GM23338 (cell line): ENCODE results near the gene PHC1. TPM values are rescaled to one million over a fixed set of nuclear protein-coding genes. Genes with fewer than 3 reads are reported as not detected.
"Not testable (repeated sequence)": the region's sequence is repeated elsewhere in the genome, so short reads cannot be mapped to it uniquely, and the experiment has no call there.

ENCODE experiments used
- ATAC-seq: fragments of 200-7000 bp; cut with Tn5 transposase; 3 replicates; pipeline ENCODE4 v1.9.1; 2020
- DNase-seq: peaks from one replicate; pipeline ENCODE4 v3.0.0-alpha.2; 2015; ENCODE audit warnings: low spot score
- H2AFZ ChIP-seq: fragments of 200-600 bp; sonication (generic); 2 replicates; pipeline ENCODE4 v1.8.0; 2016; ENCODE audit warnings: antibody characterized with exemption, mild to moderate bottlenecking, moderate library complexity
- H3F3A ChIP-seq: fragments of 200-600 bp; sonication (generic); replicated peaks from 2 replicates; pipeline ENCODE4 v1.8.0; 2017; ENCODE audit warnings: antibody characterized with exemption, mixed run types, low read depth
- H3K27ac ChIP-seq: fragments of 200-600 bp; sonication (generic); 2 replicates; pipeline ENCODE4 v1.6.1; 2016; ENCODE audit warnings: low read depth
- H3K27me3 ChIP-seq: fragments of 200-600 bp; sonication (generic); 2 replicates; pipeline ENCODE4 v1.8.0; 2016; ENCODE audit warnings: mild to moderate bottlenecking, mixed run types, moderate library complexity; ENCODE audit not compliant: insufficient read depth
- H3K36me3 ChIP-seq: fragments of 200-600 bp; sonication (generic); 2 replicates; pipeline ENCODE4 v1.8.0; 2016; ENCODE audit warnings: mild to moderate bottlenecking; ENCODE audit not compliant: insufficient read depth
- H3K4me1 ChIP-seq: fragments of 200-600 bp; sonication (generic); 2 replicates; pipeline ENCODE4 v1.8.0; 2016; ENCODE audit warnings: mild to moderate bottlenecking, moderate library complexity; ENCODE audit not compliant: insufficient read depth
- H3K4me2 ChIP-seq: fragments of 200-600 bp; sonication (generic); 2 replicates; pipeline ENCODE4 v1.7.1; 2017; ENCODE audit warnings: mixed run types
- H3K4me3 ChIP-seq: fragments of 200-600 bp; sonication (generic); 2 replicates; pipeline ENCODE4 v1.6.1; 2016; ENCODE audit warnings: mixed run types
- H3K79me2 ChIP-seq: fragments of 200-600 bp; sonication (generic); replicated peaks from 2 replicates; pipeline ENCODE4 v1.8.0; 2017; ENCODE audit warnings: mild to moderate bottlenecking; ENCODE audit not compliant: insufficient read depth
- H3K9me2 ChIP-seq: fragments of 200-600 bp; sonication (generic); 2 replicates; pipeline ENCODE4 v1.8.0; 2017; ENCODE audit not compliant: insufficient read depth
- H4K20me1 ChIP-seq: fragments of 200-600 bp; sonication (generic); replicated peaks from 2 replicates; pipeline ENCODE4 v1.8.0; 2017; ENCODE audit warnings: mild to moderate bottlenecking; ENCODE audit not compliant: insufficient read depth
- H3K27ac Mint-ChIP-seq: 2 replicates; pipeline ENCODE4 v1.8.0; 2020; ENCODE audit warnings: inconsistent platforms, mild to moderate bottlenecking, moderate library complexity, mixed read lengths
- H3K27me3 Mint-ChIP-seq: 3 replicates; pipeline ENCODE4 v1.8.0; 2022; ENCODE audit warnings: low read depth, mild to moderate bottlenecking, moderate library complexity, mixed read lengths, inconsistent platforms; ENCODE audit not compliant: insufficient read depth, poor library complexity
- H3K36me3 Mint-ChIP-seq: 3 replicates; pipeline ENCODE4 v1.8.0; 2021; ENCODE audit warnings: low read depth, mild to moderate bottlenecking, inconsistent platforms, moderate library complexity, mixed read lengths
- H3K4me1 Mint-ChIP-seq: 3 replicates; pipeline ENCODE4 v1.8.0; 2020; ENCODE audit warnings: mild to moderate bottlenecking, inconsistent platforms, mixed read lengths
- H3K4me3 Mint-ChIP-seq: 3 replicates; pipeline ENCODE4 v1.8.0; 2021; ENCODE audit warnings: moderate library complexity, mild to moderate bottlenecking, inconsistent platforms, mixed read lengths
- H3K9me3 Mint-ChIP-seq: 3 replicates; pipeline ENCODE4 v1.8.0; 2020; ENCODE audit warnings: moderate library complexity, mild to moderate bottlenecking, inconsistent platforms, mixed read lengths
- POLR2AphosphoS5 ChIP-seq: IDR thresholded peaks from 2 replicates; pipeline ENCODE4 v1.6.1; 2016; ENCODE audit warnings: antibody characterized with exemption, low read depth
- polyA plus RNA-seq: library from polyadenylated mRNA; unstranded; fragments of >200 nt; fragmentation: Nextera tagmentation; extraction: Ambion mirVana; gene quantifications from 2 replicates; pipeline ENCODE4 v1.2.1, GENCODE V29; 2016
- total RNA-seq: library from RNA; depleted of rRNA; stranded (reverse); fragments of >200 nt; shearing (Covaris generic); gene quantifications from 2 replicates; pipeline ENCODE4 v1.2.3, GENCODE V29; 2014
- TF ChIP-seq, protein P1 (sequence below), 2 experiments: fragments of 200-600 bp in 1 of 2; sonication (generic) in 1 of 2; conservative IDR thresholded peaks; 2 replicates each; pipeline versions ENCODE4 v1.5.1 to v1.6.1; 2016 to 2017; ENCODE audit warnings: antibody characterized with exemption in 2 of 2, low read depth in 2 of 2, mild to moderate bottlenecking in 2 of 2, moderate library complexity in 1 of 2

The PHC1 gene
- total and polyA plus RNA-seq, 2 experiments from 2014 or later = 303 to 1,069 TPM

DNA sequence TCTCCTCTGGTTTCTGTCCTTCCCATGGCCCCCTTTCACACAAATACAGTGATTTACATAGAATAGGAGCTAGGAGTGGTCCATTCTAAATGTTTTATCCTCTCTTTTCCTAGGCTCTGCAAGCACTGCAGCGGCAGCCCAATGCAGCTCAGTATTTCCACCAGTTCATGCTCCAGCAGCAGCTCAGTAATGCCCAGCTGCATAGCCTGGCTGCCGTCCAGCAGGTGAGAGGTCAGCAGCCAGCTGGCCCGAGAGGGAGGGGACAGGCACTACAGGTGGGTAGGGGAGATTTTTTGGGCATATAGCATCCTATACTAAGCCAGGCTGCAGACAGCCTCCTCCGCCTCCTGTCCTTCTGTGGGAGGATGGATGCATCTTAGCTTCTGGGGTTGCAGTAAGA lies 5.3 kb downstream of the PHC1 start:
- Mint-ChIP-seq H3K4me3 (peak overlapping the region; percentile 49; the same call in 2 of the 3 replicates), H3K27ac (peak overlapping the region; percentile 90), H3K4me1 (peaks cover 37% of the 10 kb centered on the region), H3K36me3 (peaks cover 18% of the 10 kb centered on the region)
- H3K4me1 ChIP-seq = peaks cover 39% of the 10 kb centered on the region
- H3K9me3 Mint-ChIP-seq, H3K27me3 Mint-ChIP-seq, ATAC-seq, DNase-seq, H3K4me3 ChIP-seq, H2AFZ ChIP-seq, H3K27me3 ChIP-seq, H3K9me2 ChIP-seq, H3K4me2 ChIP-seq: not testable (repeated sequence)
- peaks cover 86% of the 10 kb centered on the region for H4K20me1 ChIP-seq
- H3K36me3 ChIP-seq = peaks cover 86% of the 10 kb centered on the region
- peak overlapping the region; percentile 39 for H3K27ac ChIP-seq
- peaks cover 28% of the 10 kb centered on the region for H3F3A ChIP-seq
- H3K79me2 ChIP-seq = peaks cover 100% of the 10 kb centered on the region

DNA sequence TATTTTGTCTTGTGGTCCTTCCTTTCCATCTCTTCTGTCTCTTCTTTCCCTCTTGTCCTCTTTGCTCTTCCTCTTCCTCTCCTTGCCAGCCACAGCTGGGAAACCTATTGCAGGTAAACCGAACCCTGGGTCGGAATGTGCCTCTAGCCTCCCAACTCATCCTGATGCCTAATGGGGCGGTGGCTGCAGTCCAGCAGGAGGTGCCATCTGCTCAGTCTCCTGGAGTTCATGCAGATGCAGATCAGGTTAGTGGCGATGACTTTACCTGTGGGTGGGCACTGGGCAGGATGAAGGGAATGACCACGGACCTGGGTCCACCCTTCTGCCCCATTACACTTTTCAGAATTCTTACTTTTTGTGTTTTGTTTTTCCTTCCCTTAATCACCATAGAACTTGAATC lies 8.2 kb downstream of the PHC1 start:
- Histone ChIP-seq H3K4me2 (no peak overlapping the region), H3K36me3 (peaks cover 100% of the 10 kb centered on the region), H3K9me2 (no peaks in the 10 kb centered on the region), H3K27me3 (no peaks in the 10 kb centered on the region), H2AFZ (no peak overlapping the region), H3K4me1 (peaks cover 32% of the 10 kb centered on the region), H4K20me1 (peaks cover 94% of the 10 kb centered on the region), H3F3A (peaks cover 46% of the 10 kb centered on the region), H3K79me2 (peaks cover 100% of the 10 kb centered on the region), H3K27ac (peak overlapping the region; percentile 52; the same call in 1 of the 2 replicates), H3K4me3 (no peak overlapping the region)
- H3K27ac Mint-ChIP-seq = peak overlapping the region; percentile 31; the same call in 1 of the 2 replicates
- TF ChIP-seq, protein P1, sequence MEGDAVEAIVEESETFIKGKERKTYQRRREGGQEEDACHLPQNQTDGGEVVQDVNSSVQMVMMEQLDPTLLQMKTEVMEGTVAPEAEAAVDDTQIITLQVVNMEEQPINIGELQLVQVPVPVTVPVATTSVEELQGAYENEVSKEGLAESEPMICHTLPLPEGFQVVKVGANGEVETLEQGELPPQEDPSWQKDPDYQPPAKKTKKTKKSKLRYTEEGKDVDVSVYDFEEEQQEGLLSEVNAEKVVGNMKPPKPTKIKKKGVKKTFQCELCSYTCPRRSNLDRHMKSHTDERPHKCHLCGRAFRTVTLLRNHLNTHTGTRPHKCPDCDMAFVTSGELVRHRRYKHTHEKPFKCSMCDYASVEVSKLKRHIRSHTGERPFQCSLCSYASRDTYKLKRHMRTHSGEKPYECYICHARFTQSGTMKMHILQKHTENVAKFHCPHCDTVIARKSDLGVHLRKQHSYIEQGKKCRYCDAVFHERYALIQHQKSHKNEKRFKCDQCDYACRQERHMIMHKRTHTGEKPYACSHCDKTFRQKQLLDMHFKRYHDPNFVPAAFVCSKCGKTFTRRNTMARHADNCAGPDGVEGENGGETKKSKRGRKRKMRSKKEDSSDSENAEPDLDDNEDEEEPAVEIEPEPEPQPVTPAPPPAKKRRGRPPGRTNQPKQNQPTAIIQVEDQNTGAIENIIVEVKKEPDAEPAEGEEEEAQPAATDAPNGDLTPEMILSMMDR (conservative IDR thresholded peaks at IDR 0.05; ENCODE audit: low read depth in 2 of 2) = peak; percentile 21 to 38; a peak in 2 of 4 replicates
- no peak for TF ChIP-seq POLR2AphosphoS5
- DNase-seq (peak; percentile 11), ATAC-seq (peak; percentile 50)
- H3K36me3 Mint-ChIP-seq = peaks cover 18% of the 10 kb centered on the region
- peak overlapping the region; percentile 9; the same call in 1 of the 3 replicates for H3K4me3 Mint-ChIP-seq
- H3K27me3 Mint-ChIP-seq = peaks cover 7% of the 10 kb centered on the region
- H3K9me3 Mint-ChIP-seq = no peaks in the 10 kb centered on the region
- peaks cover 37% of the 10 kb centered on the region for H3K4me1 Mint-ChIP-seq

DNA sequence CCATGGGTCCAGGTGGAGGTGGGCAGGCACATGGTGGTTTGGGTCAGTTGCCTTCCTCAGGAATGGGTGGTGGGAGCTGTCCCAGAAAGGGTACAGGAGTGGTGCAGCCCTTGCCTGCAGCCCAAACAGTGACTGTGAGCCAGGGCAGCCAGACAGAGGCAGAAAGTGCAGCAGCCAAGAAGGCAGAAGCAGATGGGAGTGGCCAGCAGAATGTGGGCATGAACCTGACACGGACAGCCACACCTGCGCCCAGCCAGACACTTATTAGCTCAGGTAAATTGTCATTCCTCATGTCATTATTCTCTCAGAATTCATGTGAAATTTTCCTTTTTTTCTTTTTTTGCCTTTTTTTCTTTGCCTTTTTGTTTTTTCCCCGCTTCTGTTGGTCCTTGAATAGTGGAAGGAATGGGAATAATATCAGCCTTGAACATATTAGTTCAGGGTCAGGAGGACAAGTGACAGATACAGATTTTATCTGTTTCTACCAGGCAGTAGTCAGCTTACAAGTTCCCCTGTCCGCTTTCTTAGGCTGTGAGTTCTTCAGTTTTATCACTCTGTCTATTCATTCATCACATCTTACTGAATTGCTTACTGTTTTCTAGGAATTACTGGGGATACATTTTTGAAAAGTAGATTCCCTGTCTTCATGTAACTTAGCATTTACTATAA lies 16.5 kb downstream of the PHC1 start:
- H3K27me3 Mint-ChIP-seq, H3K9me3 Mint-ChIP-seq, DNase-seq, H3K4me2 ChIP-seq, ATAC-seq, H3K4me3 Mint-ChIP-seq, H3K4me1 Mint-ChIP-seq, H3K9me2 ChIP-seq, H3K4me3 ChIP-seq, H3K27me3 ChIP-seq, H2AFZ ChIP-seq, H3K4me1 ChIP-seq: not testable (repeated sequence)
- H3F3A ChIP-seq = peaks cover 56% of the 10 kb centered on the region
- H3K27ac Mint-ChIP-seq = peak overlapping the region; percentile 82
- peaks cover 79% of the 10 kb centered on the region for H4K20me1 ChIP-seq
- peaks cover 86% of the 10 kb centered on the region for H3K79me2 ChIP-seq
- H3K36me3 Mint-ChIP-seq = peaks cover 69% of the 10 kb centered on the region
- H3K27ac ChIP-seq = 0 out of 2 replicates have a peak overlapping the region, but pooled peaks have one; percentile 69
- peaks cover 93% of the 10 kb centered on the region for H3K36me3 ChIP-seq

DNA sequence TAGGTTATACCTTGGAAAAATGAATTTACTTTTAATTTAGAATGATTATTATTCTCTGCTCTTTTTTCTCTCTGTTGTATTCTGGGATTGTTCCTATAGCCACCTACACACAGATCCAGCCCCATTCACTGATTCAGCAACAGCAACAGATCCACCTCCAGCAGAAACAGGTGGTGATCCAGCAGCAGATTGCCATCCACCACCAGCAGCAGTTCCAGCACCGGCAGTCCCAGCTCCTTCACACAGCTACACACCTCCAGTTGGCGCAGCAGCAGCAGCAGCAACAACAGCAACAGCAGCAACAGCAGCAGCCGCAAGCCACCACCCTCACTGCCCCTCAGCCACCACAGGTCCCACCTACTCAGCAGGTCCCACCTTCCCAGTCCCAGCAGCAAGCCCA lies 18.2 kb downstream of the PHC1 start:
- H4K20me1 ChIP-seq = peaks cover 79% of the 10 kb centered on the region
- H3F3A ChIP-seq = peaks cover 63% of the 10 kb centered on the region
- H3K4me2 ChIP-seq, H3K27me3 Mint-ChIP-seq, ATAC-seq, H3K9me3 Mint-ChIP-seq, H3K9me2 ChIP-seq, H3K4me3 Mint-ChIP-seq, DNase-seq, H2AFZ ChIP-seq, H3K4me1 Mint-ChIP-seq, H3K4me1 ChIP-seq, H3K4me3 ChIP-seq, H3K27me3 ChIP-seq: not testable (repeated sequence)
- 0 out of 2 replicates have a peak overlapping the region, but pooled peaks have one; percentile 52 for H3K27ac ChIP-seq
- peak overlapping the region; percentile 32; the same call in 1 of the 2 replicates for H3K27ac Mint-ChIP-seq
- peaks cover 93% of the 10 kb centered on the region for H3K36me3 ChIP-seq
- H3K36me3 Mint-ChIP-seq = peaks cover 86% of the 10 kb centered on the region
- H3K79me2 ChIP-seq = peaks cover 86% of the 10 kb centered on the region

DNA sequence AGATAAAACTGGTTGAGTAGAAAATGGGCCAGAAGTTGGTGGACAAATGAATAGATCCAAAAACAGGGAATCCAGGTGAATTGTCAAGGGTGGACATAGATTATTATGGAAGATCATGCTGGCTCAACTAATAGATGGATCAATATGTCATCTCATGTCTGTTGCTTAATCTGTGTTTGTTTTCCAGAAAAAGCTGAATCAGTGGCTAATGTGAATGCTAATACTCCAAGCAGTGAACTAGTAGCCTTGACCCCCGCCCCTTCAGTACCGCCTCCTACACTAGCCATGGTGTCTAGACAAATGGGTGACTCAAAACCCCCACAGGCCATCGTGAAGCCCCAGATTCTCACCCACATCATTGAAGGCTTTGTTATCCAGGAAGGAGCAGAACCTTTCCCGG lies 19.8 kb downstream of the PHC1 start:
- not testable (repeated sequence) for DNase-seq, H3K4me3 Mint-ChIP-seq, H3K9me2 ChIP-seq, H3K9me3 Mint-ChIP-seq, H3K27me3 ChIP-seq, H3K4me2 ChIP-seq, H3K4me1 Mint-ChIP-seq, H3K4me3 ChIP-seq, ATAC-seq, H2AFZ ChIP-seq, H3K27me3 Mint-ChIP-seq, H3K4me1 ChIP-seq
- Histone ChIP-seq H3K27ac (peak overlapping the region; percentile 75; the same call in 1 of the 2 replicates), H3K36me3 (peaks cover 93% of the 10 kb centered on the region), H4K20me1 (peaks cover 86% of the 10 kb centered on the region), H3F3A (peaks cover 72% of the 10 kb centered on the region), H3K79me2 (peaks cover 80% of the 10 kb centered on the region)
- H3K27ac Mint-ChIP-seq = peak overlapping the region; percentile 26; the same call in 1 of the 2 replicates
- H3K36me3 Mint-ChIP-seq = peaks cover 93% of the 10 kb centered on the region
